Ramos (cell line): ENCODE results near the gene MAEA.
"Not testable (repeated sequence)": the region's sequence is repeated elsewhere in the genome, so short reads cannot be mapped to it uniquely, and the experiment has no call there.

Experiments used
- in situ Hi-C: fragments of 300-500 bp; cut with MboI; formaldehyde crosslinking; loops from one replicate; pipeline ENCODE4 v1.14.3; 2022; ENCODE audit warnings: low sequenced_read_pairs; ENCODE audit not compliant: unreplicated experiment

Gene MAEA

GRCh38 chr4:1332686-1333085 is 43.0 kb downstream of the MAEA start:
- in situ Hi-C loops = no loop called here

- in situ Hi-C loops = no loop called here
These were observed 43.6 kb downstream of the MAEA start for GRCh38 chr4:1333256-1333655.

GRCh38 chr4:1333851-1334578 is 44.3 kb downstream of the MAEA start:
- in situ Hi-C loops = not testable (repeated sequence)

- in situ Hi-C loops = no loop called here
These were observed 44.8 kb downstream of the MAEA start for GRCh38 chr4:1334579-1334895.

GRCh38 chr4:1335193-1335883 is 45.6 kb downstream of the MAEA start:
- in situ Hi-C loops = not testable (repeated sequence)

- in situ Hi-C loops = no loop called here
These were observed 46.4 kb downstream of the MAEA start for GRCh38 chr4:1336088-1336491.

- in situ Hi-C loops = no loop called here
These were observed 47.7 kb downstream of the MAEA start for GRCh38 chr4:1337376-1337831.

- in situ Hi-C loops = no loop called here
These were observed 48.5 kb downstream of the MAEA start for GRCh38 chr4:1337951-1338751.

GRCh38 chr4:1338752-1339414 is 49.2 kb downstream of the MAEA start:
- in situ Hi-C loops = no loop called here

- in situ Hi-C loops = no loop called here
These were observed 49.8 kb downstream of the MAEA start for GRCh38 chr4:1339489-1339888.

GRCh38 chr4:1340181-1340747 is 50.6 kb downstream of the MAEA start:
- in situ Hi-C loops = no loop called here

- in situ Hi-C loops = no loop called here
These were observed 51.2 kb downstream of the MAEA start for GRCh38 chr4:1340861-1341260.

GRCh38 chr4:1342003-1342402 is 52.3 kb downstream of the MAEA start:
- in situ Hi-C loops = no loop called here

- in situ Hi-C loops = no loop called here
These were observed 55.0 kb downstream of the MAEA start for GRCh38 chr4:1344696-1345095.

GRCh38 chr4:1345903-1346780 is 56.5 kb downstream of the MAEA start:
- in situ Hi-C loops = no loop called here

- in situ Hi-C loops = no loop called here
These were observed 57.2 kb downstream of the MAEA start, which contains the start of gene UVSSA for GRCh38 chr4:1346781-1347409. Gene UVSSA (plus strand): TSS chr4:1347208. CDS start chr4:1348092, 884 bp downstream.

- in situ Hi-C loops = no loop called here
These were observed 57.7 kb downstream of the MAEA start for GRCh38 chr4:1347410-1347864.

- in situ Hi-C loops = no loop called here
These were observed 58.4 kb downstream of the MAEA start for GRCh38 chr4:1348014-1348513.
